H9 (cell line): Measurements from ENCODE around the gene ACOX1. TPM values are rescaled to one million over a fixed set of nuclear protein-coding genes. Genes with fewer than 3 reads are reported as not detected.

Experiments used
- DNase-seq: peaks from one replicate; pipeline ENCODE4 v3.0.0-alpha.2; 2017
- H2AFZ ChIP-seq: one replicate; pipeline ENCODE4 v1.6.1; 2013; ENCODE audit warnings: mild to moderate bottlenecking, low read length, control low read depth, moderate library complexity
- H2AK5ac ChIP-seq: 2 replicates; pipeline ENCODE4 v1.6.1; 2013; ENCODE audit warnings: low read length, control low read depth, mixed read lengths; ENCODE audit not compliant: insufficient read length
- H2BK120ac ChIP-seq: one replicate; pipeline ENCODE4 v1.6.1; 2013; ENCODE audit warnings: low read depth, mild to moderate bottlenecking, low read length, control low read depth, inconsistent platforms; ENCODE audit not compliant: poor library complexity, severe bottlenecking
- H2BK12ac ChIP-seq: 2 replicates; pipeline ENCODE4 v1.6.1; 2013; ENCODE audit warnings: low read length, control low read depth, mixed read lengths, low read depth; ENCODE audit not compliant: insufficient read length
- H2BK15ac ChIP-seq: 2 replicates; pipeline ENCODE4 v1.6.1; 2013; ENCODE audit warnings: low read depth, low read length, control low read depth
- H2BK20ac ChIP-seq: one replicate; pipeline ENCODE4 v1.6.1; 2013; ENCODE audit warnings: low read depth, mild to moderate bottlenecking, low read length, control low read depth, inconsistent platforms; ENCODE audit not compliant: poor library complexity, severe bottlenecking
- H2BK5ac ChIP-seq: 2 replicates; pipeline ENCODE4 v1.6.1; 2013; ENCODE audit warnings: low read length, control low read depth, mixed read lengths; ENCODE audit not compliant: insufficient read length
- H3K14ac ChIP-seq: 2 replicates; pipeline ENCODE4 v1.6.1; 2013; ENCODE audit warnings: low read length, control low read depth; ENCODE audit not compliant: insufficient read depth
- H3K18ac ChIP-seq: 2 replicates; pipeline ENCODE4 v1.6.1; 2013; ENCODE audit warnings: low read depth, mild to moderate bottlenecking, mixed read lengths, low read length, control low read depth; ENCODE audit not compliant: insufficient read length
- H3K23ac ChIP-seq: 2 replicates; pipeline ENCODE4 v1.6.1; 2013; ENCODE audit warnings: low read length, control low read depth, mixed read lengths, low read depth; ENCODE audit not compliant: insufficient read length
- H3K23me2 ChIP-seq: 2 replicates; pipeline ENCODE4 v1.6.1; 2013; ENCODE audit warnings: low read depth, mild to moderate bottlenecking, mixed read lengths, low read length, control low read depth; ENCODE audit not compliant: insufficient read length, poor library complexity, severe bottlenecking
- H3K27ac ChIP-seq: 2 replicates; pipeline ENCODE4 v1.5.1; 2013; ENCODE audit warnings: low read length, control low read depth, mixed read lengths, low read depth; ENCODE audit not compliant: insufficient read length
- H3K27me3 ChIP-seq: 2 replicates; pipeline ENCODE4 v1.6.1; 2013; ENCODE audit warnings: low read length, control low read depth, inconsistent platforms; ENCODE audit not compliant: insufficient read depth
- H3K4ac ChIP-seq: 2 replicates; pipeline ENCODE4 v1.6.1; 2013; ENCODE audit warnings: low read depth, mild to moderate bottlenecking, control low read depth, inconsistent platforms, low read length, moderate library complexity
- H3K4me1 ChIP-seq: 2 replicates; pipeline ENCODE4 v1.6.1; 2013; ENCODE audit warnings: low read length, control low read depth, inconsistent platforms; ENCODE audit not compliant: insufficient read depth
- H3K4me2 ChIP-seq: 2 replicates; pipeline ENCODE4 v1.6.1; 2013; ENCODE audit warnings: low read length, control low read depth, mixed read lengths; ENCODE audit not compliant: insufficient read length, insufficient read depth
- H3K56ac ChIP-seq: 2 replicates; pipeline ENCODE4 v1.6.1; 2013; ENCODE audit warnings: low read depth, mild to moderate bottlenecking, mixed read lengths, low read length, control low read depth; ENCODE audit not compliant: insufficient read length
- H3K79me1 ChIP-seq: 2 replicates; pipeline ENCODE4 v1.6.1; 2013; ENCODE audit warnings: low read depth, mild to moderate bottlenecking, moderate library complexity, low read length, control low read depth, inconsistent platforms; ENCODE audit not compliant: insufficient read depth, poor library complexity, severe bottlenecking
- H3K79me2 ChIP-seq: 2 replicates; pipeline ENCODE4 v1.6.1; 2013; ENCODE audit warnings: low read length, control low read depth, inconsistent platforms; ENCODE audit not compliant: insufficient read depth
- H3K9ac ChIP-seq: 2 replicates; pipeline ENCODE4 v1.6.1; 2013; ENCODE audit warnings: low read length, control low read depth, mixed read lengths; ENCODE audit not compliant: insufficient read length; ENCODE audit errors: extremely low read depth
- H3K9me3 ChIP-seq: one replicate; pipeline ENCODE4 v1.6.1; 2013; ENCODE audit warnings: low read depth, low read length, inconsistent platforms; ENCODE audit not compliant: control insufficient read depth
- H3T11ph ChIP-seq: one replicate; pipeline ENCODE4 v1.6.1; 2013; ENCODE audit warnings: mild to moderate bottlenecking, low read length, control low read depth, inconsistent platforms
- H4K20me1 ChIP-seq: one replicate; pipeline ENCODE4 v1.6.1; 2013; ENCODE audit not compliant: control insufficient read depth, insufficient read length, insufficient read depth
- H4K5ac ChIP-seq: 2 replicates; pipeline ENCODE4 v1.6.1; 2013; ENCODE audit warnings: low read depth, mild to moderate bottlenecking, mixed read lengths, low read length, control low read depth; ENCODE audit not compliant: insufficient read length
- H4K8ac ChIP-seq: replicated peaks from 2 replicates; pipeline ENCODE4 v1.6.1; 2013; ENCODE audit warnings: low read length, control low read depth, mixed read lengths, low read depth; ENCODE audit not compliant: insufficient read length
- H4K91ac ChIP-seq: 2 replicates; pipeline ENCODE4 v1.6.1; 2013; ENCODE audit warnings: low read depth, mild to moderate bottlenecking, moderate library complexity, mixed read lengths, low read length, control low read depth; ENCODE audit not compliant: insufficient read length
- H3K27ac Mint-ChIP-seq, 3 experiments: 2 replicates in 2 of 3; 3 replicates in 1 of 3; pipeline ENCODE4 v1.8.0; 2020 to 2021; ENCODE audit warnings: mixed read lengths in 3 of 3, mild to moderate bottlenecking in 1 of 3, moderate library complexity in 1 of 3
- H3K27me3 Mint-ChIP-seq: 2 replicates; pipeline ENCODE4 v1.8.0; 2021; ENCODE audit warnings: low read depth, mild to moderate bottlenecking, moderate library complexity, mixed read lengths
- H3K36me3 Mint-ChIP-seq, 3 experiments: 2 replicates in 2 of 3; 3 replicates in 1 of 3; pipeline ENCODE4 v1.8.0; 2020 to 2021; ENCODE audit warnings: low read depth in 3 of 3, mixed read lengths in 3 of 3; ENCODE audit not compliant: insufficient read depth in 1 of 3
- H3K4me1 Mint-ChIP-seq, 2 experiments: 2 replicates each; pipeline ENCODE4 v1.8.0; 2020; ENCODE audit warnings: mixed read lengths in 2 of 2
- H3K4me3 Mint-ChIP-seq, 2 experiments: 2 replicates in 1 of 2; 3 replicates in 1 of 2; pipeline ENCODE4 v1.8.0; 2020 to 2021; ENCODE audit warnings: mild to moderate bottlenecking in 2 of 2, mixed read lengths in 2 of 2, moderate library complexity in 1 of 2
- H3K9me3 Mint-ChIP-seq, 2 experiments: 2 replicates in 1 of 2; 3 replicates in 1 of 2; pipeline ENCODE4 v1.8.0; 2020; ENCODE audit warnings: mild to moderate bottlenecking in 2 of 2, mixed read lengths in 2 of 2, moderate library complexity in 1 of 2
- WGBS: extraction: QIAGEN DNeasy Blood & Tissue Kit; methylation state at CpG from one replicate; pipeline ENCODE4 v1.1.7; 2013; ENCODE audit warnings: missing lambda C conversion rate, low lambda C conversion rate, mixed read lengths; ENCODE audit not compliant: insufficient read length; ENCODE audit errors: extremely low coverage; 5-methylcytosine and 5-hydroxymethylcytosine counted together
- total RNA-seq: library from RNA; stranded (reverse); gene quantifications from 2 replicates; pipeline ENCODE4 v1.2.1, GENCODE V29; 2021
- TF ChIP-seq, protein P1 (sequence below): fragments of 200-600 bp; sonication (generic); conservative IDR thresholded peaks from 3 replicates; pipeline ENCODE4 v1.8.0; 2021; ENCODE audit warnings: antibody characterized with exemption, mild to moderate bottlenecking

ACOX1 gene
- total RNA-seq, 1 experiment from 2014 or later = 27.4 TPM

DNA sequence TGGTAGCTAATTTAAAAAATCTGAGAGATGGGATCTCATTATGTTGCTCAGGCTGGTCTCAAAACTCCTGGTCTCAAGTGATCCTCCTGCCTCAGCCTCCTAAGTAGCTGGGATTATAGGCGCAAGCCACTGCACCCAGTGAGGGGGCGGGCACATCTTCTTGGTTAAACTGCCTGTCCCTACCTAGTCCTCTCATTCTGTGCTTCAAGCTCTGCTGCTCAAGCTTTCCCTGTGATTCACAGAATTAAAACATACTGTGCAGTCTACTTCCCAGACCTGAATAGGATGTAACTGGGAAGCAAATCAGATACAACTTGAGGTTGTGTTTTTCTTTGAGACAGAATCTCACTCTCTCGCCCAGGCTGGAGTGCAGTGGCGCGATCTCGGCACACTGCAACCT, 76.6 kb downstream of the ACOX1 start:
- no peaks in the 10 kb centered on the region for H3K27me3 Mint-ChIP-seq
- Histone ChIP-seq H3K18ac (no peak overlapping the region), H4K5ac (no peak overlapping the region), H3K56ac (no peak overlapping the region), H3K79me2 (no peaks in the 10 kb centered on the region), H2BK20ac (no peak overlapping the region), H3K27ac (no peak overlapping the region), H3K4me2 (no peak overlapping the region), H2AFZ (no peak overlapping the region), H2BK15ac (no peak overlapping the region), H3T11ph (no peak overlapping the region), H3K4me1 (no peaks in the 10 kb centered on the region), H4K91ac (no peak overlapping the region), H4K20me1 (no peaks in the 10 kb centered on the region), H3K14ac (no peak overlapping the region), H3K23me2 (peaks cover 5% of the 10 kb centered on the region), H4K8ac (no peak overlapping the region), H3K9ac (no peak overlapping the region), H3K27me3 (no peaks in the 10 kb centered on the region), H3K9me3 (no peaks in the 10 kb centered on the region), H2BK12ac (no peak overlapping the region), H3K23ac (no peak overlapping the region), H3K4ac (no peak overlapping the region), H2BK5ac (no peak overlapping the region), H3K79me1 (no peaks in the 10 kb centered on the region), H2AK5ac (no peak overlapping the region), H2BK120ac (no peak overlapping the region)
- H3K36me3 Mint-ChIP-seq = peaks cover 14 to 44% (median 40%) of the 10 kb centered on the region in 3 experiments; a peak in 6 of 7 replicates
- no peak for DNase-seq
- no CpG with 5 or more reads among the region's 6 CpGs for WGBS
- TF ChIP-seq, protein P1, sequence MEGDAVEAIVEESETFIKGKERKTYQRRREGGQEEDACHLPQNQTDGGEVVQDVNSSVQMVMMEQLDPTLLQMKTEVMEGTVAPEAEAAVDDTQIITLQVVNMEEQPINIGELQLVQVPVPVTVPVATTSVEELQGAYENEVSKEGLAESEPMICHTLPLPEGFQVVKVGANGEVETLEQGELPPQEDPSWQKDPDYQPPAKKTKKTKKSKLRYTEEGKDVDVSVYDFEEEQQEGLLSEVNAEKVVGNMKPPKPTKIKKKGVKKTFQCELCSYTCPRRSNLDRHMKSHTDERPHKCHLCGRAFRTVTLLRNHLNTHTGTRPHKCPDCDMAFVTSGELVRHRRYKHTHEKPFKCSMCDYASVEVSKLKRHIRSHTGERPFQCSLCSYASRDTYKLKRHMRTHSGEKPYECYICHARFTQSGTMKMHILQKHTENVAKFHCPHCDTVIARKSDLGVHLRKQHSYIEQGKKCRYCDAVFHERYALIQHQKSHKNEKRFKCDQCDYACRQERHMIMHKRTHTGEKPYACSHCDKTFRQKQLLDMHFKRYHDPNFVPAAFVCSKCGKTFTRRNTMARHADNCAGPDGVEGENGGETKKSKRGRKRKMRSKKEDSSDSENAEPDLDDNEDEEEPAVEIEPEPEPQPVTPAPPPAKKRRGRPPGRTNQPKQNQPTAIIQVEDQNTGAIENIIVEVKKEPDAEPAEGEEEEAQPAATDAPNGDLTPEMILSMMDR = no peak
- no peaks in the 10 kb centered on the region for H3K9me3 Mint-ChIP-seq
- no peak overlapping the region for H3K27ac Mint-ChIP-seq
- peaks cover 7 to 8% of the 10 kb centered on the region in 2 experiments for H3K4me1 Mint-ChIP-seq
- no peak overlapping the region for H3K4me3 Mint-ChIP-seq
